ENCODE data around the gene FDXR.
"Not testable (repeated sequence)": the region's sequence is repeated elsewhere in the genome, so short reads cannot be mapped to it uniquely, and the experiment has no call there.

Gene FDXR, protein sequence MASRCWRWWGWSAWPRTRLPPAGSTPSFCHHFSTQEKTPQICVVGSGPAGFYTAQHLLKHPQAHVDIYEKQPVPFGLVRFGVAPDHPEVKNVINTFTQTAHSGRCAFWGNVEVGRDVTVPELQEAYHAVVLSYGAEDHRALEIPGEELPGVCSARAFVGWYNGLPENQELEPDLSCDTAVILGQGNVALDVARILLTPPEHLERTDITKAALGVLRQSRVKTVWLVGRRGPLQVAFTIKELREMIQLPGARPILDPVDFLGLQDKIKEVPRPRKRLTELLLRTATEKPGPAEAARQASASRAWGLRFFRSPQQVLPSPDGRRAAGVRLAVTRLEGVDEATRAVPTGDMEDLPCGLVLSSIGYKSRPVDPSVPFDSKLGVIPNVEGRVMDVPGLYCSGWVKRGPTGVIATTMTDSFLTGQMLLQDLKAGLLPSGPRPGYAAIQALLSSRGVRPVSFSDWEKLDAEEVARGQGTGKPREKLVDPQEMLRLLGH

DNA sequence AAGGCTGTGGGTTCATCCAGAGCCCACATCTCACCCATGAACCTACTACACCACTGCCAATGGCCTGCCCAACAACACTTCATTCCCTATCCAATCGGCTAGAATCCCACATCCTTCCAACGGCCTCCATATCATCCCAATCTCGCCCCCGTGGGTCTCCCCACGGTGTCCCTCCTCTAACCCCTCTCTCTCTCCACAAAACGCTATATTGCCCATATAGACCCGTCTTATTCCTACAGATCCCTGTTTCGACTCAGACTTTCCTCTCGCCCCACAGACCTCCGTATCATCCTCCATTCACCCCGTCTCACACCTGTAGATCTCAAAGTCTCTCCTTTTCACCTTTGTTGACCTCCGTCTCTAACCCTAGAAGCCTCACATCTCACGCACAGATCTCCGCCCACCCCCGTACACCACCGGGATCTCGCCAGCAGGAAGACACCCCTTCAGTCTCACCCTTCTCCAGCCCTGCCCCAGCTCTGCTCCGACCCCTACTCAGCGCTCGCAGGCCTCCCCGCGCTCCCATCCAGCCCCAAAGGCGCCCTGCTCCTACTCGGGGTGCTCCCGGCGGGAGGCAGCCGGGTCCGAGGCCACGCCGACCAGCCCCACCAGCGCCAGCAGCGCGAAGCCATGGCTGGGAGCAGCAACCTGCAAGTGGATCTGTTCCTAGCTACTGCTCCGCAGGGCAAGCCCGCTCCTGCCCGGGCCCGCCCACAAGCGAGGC is at the start of gene FDXR:
FDXR (minus strand) TSS at position 682 of the 724 bp plus-strand sequence; CDS start at position 632, 50 bp downstream.
- no peak for DNase-seq

DNA sequence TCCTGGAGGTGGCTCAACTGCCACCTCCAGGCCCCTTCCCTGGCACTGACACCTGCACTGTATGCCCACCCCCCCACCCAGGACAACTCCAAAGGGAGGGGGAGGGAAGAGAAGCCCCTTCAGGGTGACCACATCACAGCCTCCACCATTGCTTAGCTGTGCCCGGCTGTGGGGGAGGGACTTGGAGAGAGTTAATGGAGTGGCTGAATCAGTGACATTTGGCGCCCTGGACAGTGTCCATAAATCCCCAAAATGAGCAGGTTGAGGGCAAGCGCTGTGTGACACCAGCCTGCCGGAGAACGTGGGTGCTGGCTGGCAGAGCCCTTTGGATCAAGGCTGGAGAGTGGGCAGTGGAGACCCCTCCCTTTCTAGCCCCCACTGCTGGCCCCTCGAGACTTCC is 49.4 kb upstream of the FDXR start:
- no peak for DNase-seq

DNA sequence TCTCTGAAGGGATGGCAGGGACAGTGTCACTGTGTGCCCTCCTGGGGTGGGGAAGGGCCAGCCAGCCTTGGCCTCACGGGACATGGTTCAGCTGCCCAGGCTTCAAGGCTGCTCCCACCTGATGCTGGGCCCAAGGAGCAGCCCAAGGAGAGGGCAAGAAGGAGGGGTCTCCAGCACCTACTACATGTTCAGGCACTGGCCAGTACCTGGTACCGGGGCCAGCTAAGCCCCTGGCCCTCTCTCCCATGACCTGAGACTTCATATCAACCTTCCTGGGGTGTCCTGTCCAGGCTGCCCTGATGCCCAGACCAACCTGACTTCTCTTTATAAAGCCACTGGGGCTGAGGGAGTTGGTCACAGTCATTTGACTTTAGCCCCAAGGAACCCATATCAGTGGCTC is 49.0 kb upstream of the FDXR start:
- DNase-seq: no peak

DNA sequence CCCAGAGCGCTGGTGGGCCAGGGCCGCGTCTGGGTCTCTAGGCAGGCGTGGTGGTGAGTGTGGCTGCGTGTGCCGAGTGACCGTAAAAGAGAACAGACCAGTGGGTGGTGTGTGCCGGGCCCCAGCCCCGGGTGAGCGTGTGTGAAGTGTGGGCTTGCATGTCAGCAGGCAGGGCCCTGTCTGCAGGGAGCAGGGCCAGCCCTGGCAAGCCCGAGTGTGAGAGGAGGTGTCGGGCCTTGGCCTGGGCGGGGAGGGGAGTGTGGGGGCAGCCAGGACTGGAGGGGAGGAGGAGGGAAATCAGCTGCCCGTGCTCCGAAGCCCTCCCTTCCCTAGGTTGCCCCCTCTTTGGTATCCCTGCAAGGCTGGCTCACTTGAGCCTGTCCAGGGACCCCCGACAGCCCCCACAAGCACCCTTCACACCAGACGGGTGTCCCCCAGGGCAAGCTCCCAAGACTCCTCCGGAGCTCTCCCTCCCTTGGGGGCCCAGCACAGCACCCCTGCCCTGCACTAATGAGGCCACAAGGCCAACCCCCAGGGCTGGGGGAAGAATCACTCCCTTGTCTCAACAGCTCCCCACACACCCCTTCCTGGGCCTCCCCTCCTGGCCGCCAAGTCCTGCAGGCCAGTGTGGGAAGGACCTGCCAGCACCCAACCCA is 48.4 kb upstream of the FDXR start:
- DNase-seq: no peak

DNA sequence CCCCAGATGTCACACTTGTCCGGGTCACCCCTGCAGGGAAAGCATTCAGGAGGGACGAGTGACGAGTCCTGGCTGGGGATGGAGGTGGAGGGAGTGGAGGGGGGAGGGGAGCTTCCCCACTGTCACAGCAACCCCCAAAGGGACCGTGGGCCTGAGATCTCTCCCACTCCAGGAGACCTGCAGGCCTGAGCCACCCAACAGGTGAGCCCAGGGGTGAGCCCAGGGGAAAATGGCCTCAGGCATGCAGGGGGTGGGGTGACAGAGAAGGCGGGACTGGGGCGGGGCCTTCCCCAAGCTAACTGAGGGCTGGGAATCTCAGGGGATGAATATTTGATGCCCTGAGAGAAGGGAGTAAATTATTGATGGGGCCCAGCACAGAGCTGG is 47.8 kb upstream of the FDXR start:
- DNase-seq: no peak

DNA sequence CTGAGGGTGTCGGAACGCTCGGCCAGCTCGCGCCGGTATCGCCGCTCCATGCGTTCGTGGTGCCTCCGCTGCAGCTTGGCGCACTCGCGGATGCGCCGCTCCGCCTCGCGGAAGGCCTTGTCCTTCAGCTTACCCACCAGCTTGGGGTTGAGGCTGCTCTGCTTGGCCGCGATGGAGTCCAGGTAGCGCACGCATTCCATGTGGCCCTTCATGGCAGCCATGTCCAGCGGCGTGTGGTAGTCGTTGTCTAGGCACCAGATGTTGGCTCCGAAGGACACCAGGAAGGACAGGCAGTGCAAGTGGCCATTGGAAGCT is 47.5 kb upstream of the FDXR start:
- DNase-seq: no peak

DNA sequence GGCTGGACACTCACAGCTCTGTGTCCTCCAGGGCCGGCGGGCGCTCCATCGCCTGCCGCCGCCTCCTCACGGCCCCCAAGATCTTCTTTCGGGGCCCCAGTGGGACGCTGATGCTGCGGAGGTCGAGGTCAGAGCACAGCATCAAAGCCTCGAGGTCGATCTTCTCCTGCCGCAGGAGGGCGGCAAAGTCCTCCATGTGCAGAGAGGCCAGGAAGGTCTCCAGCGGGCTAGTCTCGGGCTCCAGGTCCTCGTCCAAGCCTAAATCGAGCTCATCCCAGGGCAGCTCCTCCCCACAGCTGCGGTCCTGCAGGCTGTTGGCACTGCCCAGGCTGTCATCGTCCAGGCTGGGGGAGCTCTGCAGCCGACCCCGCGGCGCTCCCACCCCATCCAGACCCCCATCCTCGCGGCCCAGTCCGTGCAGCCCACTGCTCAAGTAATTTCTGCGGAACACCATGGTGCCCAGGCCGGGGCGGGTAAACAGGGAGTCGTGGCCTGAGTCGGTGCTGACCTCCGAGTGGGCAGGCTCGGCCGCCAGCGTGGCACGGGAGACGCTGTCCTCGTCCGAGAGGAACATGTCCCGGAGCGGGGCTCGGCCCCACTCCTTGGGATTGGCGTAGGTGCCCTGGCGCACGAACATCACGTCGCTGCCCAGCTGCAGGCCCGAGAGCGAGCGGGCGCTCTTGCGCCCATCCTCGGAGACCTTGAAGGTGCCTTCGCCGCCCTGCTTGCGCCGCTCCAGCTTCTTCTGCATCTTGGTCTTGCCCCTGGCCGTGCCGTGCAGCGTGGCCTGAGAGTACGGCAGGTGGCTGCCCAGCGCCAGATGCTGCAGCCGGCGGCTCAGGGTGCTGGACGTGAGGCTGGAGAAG is 46.9 kb upstream of the FDXR start:
- DNase-seq: no peak

DNA sequence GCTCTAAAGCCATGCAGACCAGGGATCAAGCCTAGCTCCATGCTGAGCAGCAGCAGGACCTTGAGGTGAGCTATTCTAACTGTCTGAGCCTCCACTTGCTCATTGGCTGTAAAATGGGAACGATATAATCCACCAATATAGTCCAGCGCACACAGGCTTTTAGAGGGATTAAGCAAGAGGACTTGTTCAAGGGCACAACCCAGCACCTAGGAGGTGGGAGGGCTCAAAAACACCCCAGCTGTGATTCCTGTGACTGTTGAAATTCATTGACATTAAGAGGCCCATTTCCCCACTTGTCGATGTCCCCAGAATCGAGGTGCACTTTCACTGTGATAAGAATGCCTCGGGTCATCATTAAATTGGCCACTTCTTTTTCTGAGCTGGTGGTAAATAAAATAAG is 46.1 kb upstream of the FDXR start:
- no peak for DNase-seq

DNA sequence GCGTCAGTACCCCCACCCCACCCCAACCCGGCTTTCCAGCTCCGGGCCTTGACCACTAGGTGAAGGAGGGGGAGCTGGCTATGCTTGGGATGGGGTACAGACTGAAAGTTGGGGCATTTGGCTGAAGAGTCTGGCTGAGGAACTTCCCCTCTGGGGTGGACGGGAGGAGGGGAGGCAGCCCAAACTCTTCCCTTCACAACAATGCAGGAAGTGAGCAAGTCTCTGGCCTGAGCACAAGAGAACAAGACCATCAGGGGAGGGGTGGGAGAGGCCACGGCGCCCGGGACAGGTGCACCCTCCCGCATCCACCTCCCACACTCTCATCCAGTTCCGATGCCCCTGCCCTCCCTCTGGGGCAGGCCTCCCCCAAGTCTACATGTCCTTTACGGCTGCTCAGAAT is 44.6 kb upstream of the FDXR start:
- DNase-seq: no peak

DNA sequence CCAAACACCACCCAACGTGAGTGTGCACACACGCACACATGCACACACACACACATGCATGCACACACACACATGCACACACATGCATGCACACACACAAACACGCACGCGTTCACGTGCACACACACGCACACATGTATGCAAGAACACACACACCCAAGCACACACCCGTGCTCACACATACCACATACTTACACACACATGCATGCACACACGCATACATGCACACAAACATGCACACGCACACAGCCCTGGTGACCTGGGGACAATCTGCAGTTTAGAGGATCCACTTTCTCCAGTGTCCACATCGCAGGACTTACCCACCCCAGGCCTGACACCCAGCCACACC is 44.0 kb upstream of the FDXR start:
- no peak for DNase-seq

DNA sequence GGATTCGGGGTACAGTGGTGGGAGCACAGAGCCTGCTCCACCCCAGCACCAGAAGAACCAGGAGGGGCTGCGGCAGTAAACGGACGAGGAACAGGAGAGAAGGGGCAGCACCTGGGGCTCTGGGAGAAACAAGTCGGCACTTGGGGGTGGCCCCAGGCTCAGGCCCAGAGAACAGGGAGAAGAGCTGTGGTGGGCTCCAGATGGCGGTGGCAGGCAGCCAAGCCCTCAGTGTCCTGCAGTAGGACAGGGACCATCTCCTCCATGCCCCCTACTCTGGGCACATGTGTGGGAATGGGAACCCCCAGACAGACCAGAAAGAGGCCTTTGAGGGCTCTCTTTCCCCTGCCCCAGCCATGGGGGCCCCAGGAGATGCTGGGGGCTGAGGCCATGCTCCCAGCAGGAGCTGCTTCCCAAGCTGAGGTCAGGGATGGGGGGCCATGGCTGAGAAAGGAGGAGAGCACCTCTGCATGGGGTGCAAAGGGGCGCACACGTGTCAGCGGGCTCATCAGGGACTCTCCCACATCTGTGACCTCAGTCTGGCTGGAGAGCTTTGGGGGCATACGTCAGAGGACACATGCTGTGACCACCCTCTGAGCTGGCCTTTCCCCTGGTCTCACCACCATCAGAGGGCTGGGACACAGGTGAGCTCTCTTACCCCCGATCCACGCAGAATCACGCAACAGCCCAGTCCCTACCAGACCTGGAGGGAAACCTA is 43.5 kb upstream of the FDXR start:
- no peak for DNase-seq

DNA sequence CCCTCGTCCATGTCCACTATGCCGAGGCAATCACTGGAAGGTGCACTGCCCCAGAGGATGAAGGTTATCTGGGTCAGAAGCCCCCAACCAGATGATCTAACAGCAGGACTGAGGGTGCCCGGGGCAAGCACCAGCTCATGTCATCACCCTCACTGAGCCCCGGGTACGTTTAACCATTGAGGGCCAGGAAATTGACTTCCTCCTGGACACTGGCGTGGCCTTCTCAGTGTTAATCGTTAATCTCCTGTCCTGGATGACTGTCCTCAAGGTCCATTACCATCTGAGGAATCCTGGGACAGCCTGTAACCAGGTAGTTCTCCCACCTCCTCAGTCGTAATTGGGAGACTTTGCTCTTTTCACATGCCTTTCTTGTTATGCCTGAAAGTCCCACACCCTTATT is 38.6 kb upstream of the FDXR start:
- not testable (repeated sequence) for DNase-seq

DNA sequence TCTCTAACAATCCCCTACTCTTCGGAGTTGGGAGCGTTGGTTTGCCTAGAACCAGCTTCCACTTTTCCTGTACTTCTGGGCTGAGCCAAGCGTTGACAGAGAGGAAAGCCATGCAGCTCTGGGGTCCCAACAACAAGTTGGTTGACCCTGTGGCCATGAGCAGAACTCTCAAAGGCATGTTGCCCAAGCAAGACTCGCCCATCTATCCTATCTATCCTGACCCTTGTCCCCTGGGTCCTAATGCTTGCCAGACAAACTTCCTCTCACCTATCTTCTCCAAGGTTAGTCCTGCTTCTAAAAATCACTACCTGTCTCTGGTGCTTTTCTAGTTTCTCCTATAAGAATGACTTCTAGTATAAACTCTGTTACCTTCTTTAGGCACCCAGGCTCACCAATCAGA is 36.3 kb upstream of the FDXR start:
- DNase-seq: not testable (repeated sequence)

DNA sequence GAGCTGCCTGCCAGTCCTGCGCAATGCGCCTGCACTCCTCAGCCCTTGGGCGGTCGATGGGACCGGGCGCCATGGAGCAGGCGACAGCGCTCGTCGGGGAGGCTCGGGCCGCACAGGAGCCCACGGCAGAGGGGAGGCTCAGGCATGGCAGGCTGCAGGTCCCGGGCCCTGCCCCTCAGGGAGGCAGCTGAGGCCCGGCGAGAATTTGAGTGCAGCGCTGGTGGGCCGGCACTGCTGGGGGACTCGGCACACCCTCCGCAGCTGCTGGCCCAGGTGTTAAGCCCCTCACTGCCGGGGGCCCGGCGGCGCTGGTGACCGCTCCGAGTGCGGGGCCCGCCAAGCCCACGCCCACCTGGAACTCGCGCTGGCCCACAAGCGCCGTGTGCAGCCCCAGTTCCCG is 34.2 kb upstream of the FDXR start:
- DNase-seq: no peak

DNA sequence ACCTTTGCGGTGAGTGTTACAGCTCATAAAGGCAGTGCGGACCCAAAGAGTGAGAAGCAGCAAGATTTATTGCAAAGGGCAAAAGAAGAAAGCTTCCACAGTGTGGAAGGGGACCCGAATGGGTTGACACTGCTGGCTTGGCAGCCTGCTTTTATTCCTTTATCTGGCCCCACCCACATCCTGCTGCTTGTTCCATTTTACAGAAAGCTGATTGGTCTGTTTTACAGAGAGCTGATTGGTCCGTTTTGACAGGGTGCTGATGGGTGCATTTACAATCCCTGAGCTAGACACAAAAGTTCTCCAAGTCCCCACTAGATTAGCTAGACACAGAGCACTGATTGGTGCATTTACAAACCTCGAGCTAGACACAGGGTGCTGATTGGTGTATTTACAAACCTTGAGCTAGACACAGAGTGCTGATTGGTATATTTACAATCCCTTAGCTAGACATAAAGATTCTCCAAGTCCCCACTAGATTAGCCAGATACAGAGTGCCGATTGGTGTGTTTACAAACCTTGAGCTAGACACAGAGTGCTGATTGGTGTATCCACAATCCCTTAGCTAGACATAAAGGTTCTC is 33.5 kb upstream of the FDXR start:
- DNase-seq: not testable (repeated sequence)

DNA sequence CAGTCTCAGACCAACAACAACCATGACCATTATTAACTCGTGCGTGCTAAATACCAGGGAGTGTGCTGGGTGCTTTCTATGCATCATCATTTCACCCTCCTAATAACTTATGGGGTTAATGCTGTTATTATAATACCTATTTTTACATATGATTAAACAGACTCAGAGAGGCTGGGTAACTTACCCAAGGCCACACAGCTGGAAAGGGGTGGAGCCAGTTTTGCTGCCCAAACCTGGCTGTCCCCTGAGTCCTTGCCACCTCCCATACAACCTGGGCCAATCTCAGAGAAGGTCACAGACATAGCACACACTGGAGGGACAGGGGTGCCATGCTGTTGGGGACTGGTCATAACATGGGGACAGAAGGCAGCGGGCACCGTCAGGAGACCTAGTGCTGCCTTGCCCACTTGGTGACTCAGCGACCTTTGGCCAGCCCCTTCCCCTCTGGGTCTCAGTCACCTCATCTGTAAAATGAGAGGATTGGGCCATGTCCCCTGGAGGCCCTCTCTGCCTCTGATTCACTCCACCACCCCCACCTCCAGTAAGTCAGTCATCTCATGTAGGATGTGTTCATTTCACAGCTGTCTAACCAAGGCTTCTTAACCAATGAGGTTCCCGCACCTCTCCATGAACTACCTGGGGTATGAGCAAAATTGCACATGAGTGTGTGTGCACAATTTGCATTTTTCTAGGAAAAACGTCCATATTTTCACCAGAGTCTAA is 32.1 kb upstream of the FDXR start:
- DNase-seq: no peak

DNA sequence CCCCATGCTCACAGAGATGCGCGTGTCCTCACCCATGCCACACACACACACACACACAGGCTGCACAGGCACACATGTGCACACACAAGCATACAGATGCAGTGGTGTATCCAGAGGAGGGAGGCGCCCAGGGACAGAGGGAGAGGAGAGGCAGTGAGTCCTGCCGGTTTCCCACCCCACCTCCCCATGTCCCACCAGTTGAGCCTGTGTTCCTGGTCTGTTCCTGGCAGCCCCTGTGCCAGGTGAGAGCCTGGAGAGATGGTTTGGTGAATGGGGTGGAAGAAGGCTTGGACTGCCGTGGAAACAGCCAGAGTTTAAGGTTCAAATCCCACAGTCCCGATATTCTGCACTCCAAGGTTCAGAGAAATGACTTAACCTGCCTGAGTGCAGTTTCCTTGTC is 30.9 kb upstream of the FDXR start:
- DNase-seq: no peak

DNA sequence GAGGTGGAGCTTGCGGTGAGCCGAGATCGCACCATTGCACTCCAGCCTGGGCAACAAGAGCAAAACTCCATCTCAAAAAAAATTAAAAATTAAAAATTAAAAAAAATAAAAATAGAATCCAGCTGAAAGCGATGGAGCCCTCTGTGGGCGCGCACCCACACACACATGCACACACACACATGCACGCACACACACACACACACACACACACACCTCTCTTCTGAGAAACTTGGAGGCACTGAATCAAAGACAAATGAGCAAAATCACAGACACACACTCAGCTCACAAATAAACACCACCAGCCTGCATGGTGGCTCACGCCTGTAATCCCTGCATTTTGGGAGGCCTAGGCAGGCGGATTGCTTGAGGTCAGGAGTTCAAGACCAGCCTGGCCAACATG is 30.2 kb upstream of the FDXR start:
- DNase-seq: no peak

DNA sequence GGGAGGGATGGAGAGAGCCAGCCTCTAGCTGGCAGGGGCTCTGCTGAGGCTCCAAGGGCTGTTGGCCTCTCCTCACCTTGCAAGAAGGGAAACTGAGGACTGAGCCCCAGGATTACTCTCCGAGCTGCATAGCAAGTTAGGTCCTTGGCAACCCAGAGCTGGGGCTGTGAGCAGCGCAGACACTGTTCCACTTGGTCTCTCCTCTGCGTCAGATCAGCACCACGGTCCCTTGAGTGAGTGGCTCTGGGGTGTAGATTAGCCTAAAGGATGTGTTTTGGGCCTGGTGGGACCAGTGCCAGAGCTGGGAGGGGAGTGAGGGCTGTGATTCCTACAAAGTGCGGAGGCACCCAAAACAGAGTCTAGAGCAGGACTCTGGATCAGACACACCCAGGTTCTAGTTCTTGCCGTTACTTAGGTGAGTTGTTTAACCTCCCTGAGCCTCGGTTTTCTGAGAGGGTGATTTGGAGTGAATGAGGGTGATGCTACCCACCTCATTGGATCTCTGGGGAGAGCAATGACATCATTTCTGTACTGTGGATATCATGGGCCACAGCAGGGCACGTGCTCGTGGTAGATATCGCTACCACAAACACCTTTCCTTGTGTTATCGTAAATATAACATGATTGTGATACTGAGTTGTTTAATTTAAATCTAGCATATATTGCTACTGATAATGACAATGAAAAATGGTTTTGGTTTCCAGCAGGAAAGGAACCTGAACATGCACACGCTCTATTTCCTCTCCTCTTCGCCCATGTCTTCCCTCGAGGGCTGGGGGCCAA is 28.8 kb upstream of the FDXR start:
- DNase-seq: no peak

DNA sequence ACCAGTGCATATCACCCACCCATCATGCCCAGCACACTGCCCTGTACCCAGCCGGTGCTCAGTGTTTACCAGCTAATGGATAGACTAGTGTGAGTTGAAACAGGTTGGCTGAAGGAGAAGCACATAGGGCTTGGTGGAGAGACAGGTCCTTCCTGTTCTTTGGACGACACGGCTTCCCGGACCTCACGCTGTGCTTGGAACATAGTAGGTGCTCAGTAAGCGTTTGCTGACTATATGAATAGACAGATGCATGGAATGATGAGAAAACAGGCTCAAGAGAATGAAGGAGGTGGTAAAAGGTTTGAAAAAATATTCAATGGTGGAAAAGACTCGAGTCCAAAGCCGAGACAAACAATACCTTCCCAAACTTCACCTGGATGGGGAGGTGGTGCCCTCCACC is 27.4 kb upstream of the FDXR start:
- DNase-seq: no peak

Measured in activated CD4-positive, alpha-beta T cell treated with anti-CD3 and anti-CD28 coated beads for 1 hour (primary cell).